H1 (cell line): ENCODE results near the gene JUN. TPM values are rescaled to one million over a fixed set of nuclear protein-coding genes. Genes with fewer than 3 reads are reported as not detected.

ENCODE experiments used
- CTCF ChIA-PET: fragments of 300-600 bp; sonication (Branson Sonifier 250); formaldehyde crosslinking; loops from one replicate; lab custom pipeline; 2021; ENCODE audit not compliant: partially characterized antibody; lab: Charles Lee
- POLR2A ChIA-PET: fragments of 300-600 bp; sonication (Branson Sonifier 250); formaldehyde crosslinking; loops from one replicate; lab custom pipeline; 2021; ENCODE audit warnings: inconsistent platforms; ENCODE audit not compliant: partially characterized antibody; lab: Charles Lee
- DNase-seq, 2 experiments: peaks; one replicate each; pipeline versions ENCODE4 v3.0.0 to v3.0.0-alpha.2; 2010 to 2022; ENCODE audit warnings: low spot score in 2 of 2, low read depth in 1 of 2, mixed read lengths in 1 of 2
- FAIRE-seq: peaks from 2 replicates; lab custom pipeline; 2011; peaks lifted over from hg19 to GRCh38; lab: Jason Lieb, UNC
- H2AFZ ChIP-seq: 2 replicates; pipeline ENCODE4 v1.8.1; 2012; ENCODE audit warnings: low read length, inconsistent platforms
- H2AK5ac ChIP-seq: 2 replicates; pipeline ENCODE4 v1.6.1; 2013; ENCODE audit warnings: low read depth, low read length
- H2BK120ac ChIP-seq: replicated peaks from 2 replicates; pipeline ENCODE3; 2013; ENCODE audit warnings: low read depth, low read length, inconsistent platforms
- H2BK12ac ChIP-seq: 2 replicates; pipeline ENCODE4 v1.6.1; 2013; ENCODE audit warnings: low read depth, low read length
- H2BK15ac ChIP-seq: 2 replicates; pipeline ENCODE4 v1.6.1; 2013; ENCODE audit warnings: low read length
- H2BK20ac ChIP-seq: 2 replicates; pipeline ENCODE4 v1.6.1; 2013; ENCODE audit warnings: low read length
- H2BK5ac ChIP-seq: 2 replicates; pipeline ENCODE4 v1.6.1; 2013; ENCODE audit warnings: low read depth, low read length
- H3K14ac ChIP-seq: 2 replicates; pipeline ENCODE4 v1.6.1; 2013; ENCODE audit warnings: inconsistent platforms; ENCODE audit not compliant: insufficient read length
- H3K18ac ChIP-seq: 2 replicates; pipeline ENCODE4 v1.6.1; 2013; ENCODE audit warnings: low read length; ENCODE audit errors: extremely low read depth
- H3K23ac ChIP-seq: 2 replicates; pipeline ENCODE4 v1.6.1; 2013; ENCODE audit warnings: inconsistent platforms; ENCODE audit not compliant: insufficient read length
- H3K23me2 ChIP-seq: 2 replicates; pipeline ENCODE4 v1.6.1; 2013; ENCODE audit warnings: low read depth, low read length
- H3K27ac ChIP-seq: 2 replicates; pipeline ENCODE4 v1.6.1; 2011; ENCODE audit warnings: low read depth, low read length, inconsistent platforms
- H3K27me3 ChIP-seq, 4 experiments: replicated peaks in 1 of 4; 1 replicate in 1 of 4; 2 replicates in 3 of 4; pipeline versions ENCODE4 v1.6.1 to v1.8.1; 2011 to 2013; ENCODE audit warnings: low read length in 3 of 4, mild to moderate bottlenecking in 3 of 4, inconsistent platforms in 2 of 4, mixed read lengths in 2 of 4, moderate library complexity in 1 of 4; ENCODE audit not compliant: control insufficient read depth in 3 of 4, insufficient read depth in 3 of 4; ENCODE audit errors: extremely low read depth in 1 of 4
- H3K36me3 ChIP-seq, 4 experiments: 2 replicates each; pipeline versions ENCODE4 v1.6.1 to v1.8.1; 2011 to 2013; ENCODE audit warnings: mild to moderate bottlenecking in 4 of 4, low read length in 3 of 4, moderate library complexity in 2 of 4, control low read depth in 1 of 4, inconsistent platforms in 1 of 4; ENCODE audit not compliant: insufficient read depth in 4 of 4, control insufficient read depth in 2 of 4
- H3K4ac ChIP-seq: replicated peaks from 2 replicates; pipeline ENCODE3; 2013; ENCODE audit warnings: low read length, low read depth, mixed read lengths, inconsistent platforms; ENCODE audit not compliant: insufficient read length
- H3K4me1 ChIP-seq, 4 experiments: replicated peaks in 1 of 4; 1 replicate in 1 of 4; 2 replicates in 3 of 4; pipeline versions ENCODE4 v1.6.1 to v1.8.1; 2011 to 2013; ENCODE audit warnings: low read length in 3 of 4, inconsistent platforms in 2 of 4, mixed read lengths in 1 of 4; ENCODE audit not compliant: insufficient read depth in 4 of 4, control insufficient read depth in 3 of 4
- H3K4me2 ChIP-seq, 2 experiments: 2 replicates each; pipeline versions ENCODE4 v1.6.1 to v1.8.1; 2011 to 2013; ENCODE audit warnings: low read depth in 2 of 2, low read length in 2 of 2, control low read depth in 1 of 2, inconsistent platforms in 1 of 2, mild to moderate bottlenecking in 1 of 2; ENCODE audit not compliant: insufficient read depth in 1 of 2
- H3K4me3 ChIP-seq, 4 experiments: fragments of 200-600, 300-600 bp in 1 of 4; sonication (generic), shearing (Covaris generic), sonication (Bioruptor Twin) in 1 of 4; 2 replicates each; pipeline versions ENCODE4 v1.5.1 to v1.8.1; 2011 to 2016; ENCODE audit warnings: low read length in 4 of 4, low read depth in 3 of 4, control low read depth in 2 of 4, inconsistent platforms in 2 of 4, mild to moderate bottlenecking in 2 of 4, mixed read lengths in 1 of 4, moderate library complexity in 1 of 4; ENCODE audit not compliant: insufficient read depth in 2 of 4; ENCODE audit errors: extremely low read depth in 1 of 4
- H3K56ac ChIP-seq: replicated peaks from 2 replicates; pipeline ENCODE3; 2013; ENCODE audit warnings: low read depth, mild to moderate bottlenecking, mixed read lengths, low read length, inconsistent platforms; ENCODE audit not compliant: insufficient read length
- H3K79me1 ChIP-seq: 2 replicates; pipeline ENCODE4 v1.6.1; 2013; ENCODE audit warnings: low read depth, low read length, control low read depth
- H3K79me2 ChIP-seq, 2 experiments: 2 replicates each; pipeline versions ENCODE4 v1.6.1 to v1.8.1; 2012 to 2013; ENCODE audit warnings: low read length in 2 of 2, mild to moderate bottlenecking in 2 of 2, inconsistent platforms in 1 of 2; ENCODE audit not compliant: insufficient read depth in 2 of 2, control insufficient read depth in 1 of 2
- H3K9ac ChIP-seq, 4 experiments: replicated peaks in 1 of 4; 1 replicate in 1 of 4; 2 replicates in 3 of 4; pipeline versions ENCODE4 v1.6.1 to v1.8.1; 2011 to 2013; ENCODE audit warnings: low read depth in 3 of 4, low read length in 3 of 4, control low read depth in 2 of 4, mild to moderate bottlenecking in 2 of 4, moderate library complexity in 2 of 4, inconsistent platforms in 1 of 4; ENCODE audit errors: extremely low read depth in 1 of 4
- H3K9me3 ChIP-seq, 2 experiments: 2 replicates each; pipeline versions ENCODE4 v1.6.1 to v1.8.1; 2012 to 2013; ENCODE audit warnings: mild to moderate bottlenecking in 2 of 2, moderate library complexity in 2 of 2, control low read depth in 1 of 2, inconsistent platforms in 1 of 2, low read depth in 1 of 2, low read length in 1 of 2, mixed read lengths in 1 of 2; ENCODE audit not compliant: insufficient read depth in 2 of 2
- H4K20me1 ChIP-seq, 2 experiments: replicated peaks in 1 of 2; 2 replicates each; pipeline versions ENCODE3 to v1.8.1; 2011 to 2013; ENCODE audit warnings: inconsistent platforms in 2 of 2, low read length in 2 of 2, mild to moderate bottlenecking in 1 of 2; ENCODE audit not compliant: insufficient read depth in 2 of 2, control insufficient read depth in 1 of 2
- H4K5ac ChIP-seq: 2 replicates; pipeline ENCODE4 v1.6.1; 2013; ENCODE audit warnings: low read length, low read depth, mixed read lengths, inconsistent platforms; ENCODE audit not compliant: insufficient read length
- H4K8ac ChIP-seq: 2 replicates; pipeline ENCODE4 v1.8.0; 2013; ENCODE audit warnings: mild to moderate bottlenecking, moderate library complexity, low read length, inconsistent platforms; ENCODE audit not compliant: insufficient read depth; ENCODE audit errors: extremely low read depth
- H4K91ac ChIP-seq: replicated peaks from 2 replicates; pipeline ENCODE3; 2013; ENCODE audit warnings: low read length, mixed read lengths, inconsistent platforms; ENCODE audit not compliant: insufficient read length
- HDAC2 ChIP-seq, 2 experiments: fragments of 300-600 bp in 1 of 2; sonication (generic) in 1 of 2; IDR thresholded peaks; 2 replicates each; pipeline ENCODE4 v1.6.1; 2011 to 2012; ENCODE audit warnings: low read depth in 2 of 2, low read length in 2 of 2, mild to moderate bottlenecking in 2 of 2, moderate library complexity in 2 of 2, borderline replicate concordance in 1 of 2, inconsistent platforms in 1 of 2
- WGBS, 2 experiments: shearing (Covaris generic) in 1 of 2; methylation state at CpG; one replicate each; pipeline versions ENCODE4 v1.1.6 to v1.1.7; 2013 to 2015; ENCODE audit warnings: low lambda C conversion rate in 2 of 2, mixed read lengths in 2 of 2, inconsistent platforms in 1 of 2, low coverage in 1 of 2, missing lambda C conversion rate in 1 of 2; ENCODE audit not compliant: insufficient replicate concordance in 2 of 2, insufficient coverage in 1 of 2, insufficient read length in 1 of 2; ENCODE audit errors: extremely low coverage in 1 of 2, missing lambda C conversion rate in 1 of 2; 5-methylcytosine and 5-hydroxymethylcytosine counted together
- polyA plus RNA-seq, 7 experiments: library from polyadenylated mRNA; depleted of rRNA in 3 of 7; stranded (reverse) in 5 of 7; unstranded in 2 of 7; fragments of >200 nt in 5 of 7; fragments of 200-250 nt in 2 of 7; gene quantifications; 1 replicate in 5 of 7; 2 replicates in 1 of 7; 4 replicates in 1 of 7; pipeline versions ENCODE4 v1.2.1 to v1.2.3, GENCODE V29; 2011 to 2013; ENCODE audit warnings: missing spikeins in 2 of 7, mixed read lengths in 2 of 7
- total RNA-seq: library from RNA; stranded (reverse); fragmentation: NEBNext Ultra II Directional; extraction: Animal tissue kit (Norgen Biotek cat#: 25700); gene quantifications from 2 replicates; pipeline ENCODE4 v1.2.1, GENCODE V29; 2021
- TF ChIP-seq, protein P1 (sequence below): IDR thresholded peaks from 2 replicates; pipeline ENCODE4 v1.6.1; 2012; ENCODE audit warnings: low read length, inconsistent platforms

JUN gene
- total and polyA plus RNA-seq, 2 of the 8 experiments (the other 6 are each of a cell fraction or from before 2014, with no cell fraction given), result 4.4 to 10.9 TPM

DNA sequence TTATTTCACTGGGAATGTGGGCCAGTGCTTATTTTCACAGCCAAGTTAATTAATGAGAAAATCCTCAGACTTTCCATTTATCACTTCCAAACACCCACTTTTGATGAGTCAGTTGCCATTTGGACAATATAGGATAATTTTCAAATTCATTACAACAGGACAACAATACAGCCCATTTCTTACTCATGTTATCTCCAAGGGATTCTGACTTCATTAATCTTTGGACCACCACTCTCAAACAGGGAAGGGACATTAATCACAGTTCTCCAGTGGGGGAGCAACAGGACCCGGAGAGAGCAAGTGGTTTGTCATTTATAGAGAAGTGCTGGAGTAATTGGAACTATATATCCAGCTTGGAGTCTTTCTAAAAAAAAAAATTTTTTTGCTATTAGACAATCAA lies 38.7 kb downstream of the JUN start:
- Histone ChIP-seq H3K27me3 (no peaks in the 10 kb centered on the region), H3K56ac (no peak overlapping the region), H4K8ac (no peak overlapping the region), H3K23me2 (no peaks in the 10 kb centered on the region), H2BK12ac (no peak overlapping the region), H3K9ac (no peak overlapping the region), H4K5ac (no peak overlapping the region), H3K4ac (no peak overlapping the region), H4K20me1 (no peaks in the 10 kb centered on the region), H2AFZ (no peak overlapping the region), H4K91ac (no peak overlapping the region), H2BK120ac (no peak overlapping the region), H3K36me3 (no peaks in the 10 kb centered on the region), H3K14ac (no peak overlapping the region), H2BK20ac (no peak overlapping the region), H3K4me2 (no peak overlapping the region), H3K9me3 (no peaks in the 10 kb centered on the region), H3K4me3 (no peak overlapping the region), H3K79me1 (no peaks in the 10 kb centered on the region), H3K23ac (no peak overlapping the region), H2BK15ac (no peak overlapping the region), H3K27ac (no peak overlapping the region), H2BK5ac (no peak overlapping the region), H2AK5ac (no peak overlapping the region), H3K4me1 (no peaks in the 10 kb centered on the region), H3K18ac (no peak overlapping the region), H3K79me2 (no peaks in the 10 kb centered on the region)
- FAIRE-seq (no peak), DNase-seq (no peak)
- ChIA-PET POLR2A (no interaction called here), CTCF (interaction anchor here (1.0 to 1.3 kb wide), 2 partner anchors 9 to 1014 kb away, joined by 3 to 6 read pairs; no protein-coding TSS in a partner anchor)
- 95% methylated on average over 1 of the region's 1 CpG; no CpG with 5 or more reads in 1 of the 2 experiments for WGBS, 2 experiments
- no peak for TF ChIP-seq HDAC2 (IDR thresholded peaks at IDR 0.05; ENCODE audit: borderline replicate concordance in 1 of 2, low read depth in 2 of 2, low read length in 2 of 2)
- TF ChIP-seq, protein P1, sequence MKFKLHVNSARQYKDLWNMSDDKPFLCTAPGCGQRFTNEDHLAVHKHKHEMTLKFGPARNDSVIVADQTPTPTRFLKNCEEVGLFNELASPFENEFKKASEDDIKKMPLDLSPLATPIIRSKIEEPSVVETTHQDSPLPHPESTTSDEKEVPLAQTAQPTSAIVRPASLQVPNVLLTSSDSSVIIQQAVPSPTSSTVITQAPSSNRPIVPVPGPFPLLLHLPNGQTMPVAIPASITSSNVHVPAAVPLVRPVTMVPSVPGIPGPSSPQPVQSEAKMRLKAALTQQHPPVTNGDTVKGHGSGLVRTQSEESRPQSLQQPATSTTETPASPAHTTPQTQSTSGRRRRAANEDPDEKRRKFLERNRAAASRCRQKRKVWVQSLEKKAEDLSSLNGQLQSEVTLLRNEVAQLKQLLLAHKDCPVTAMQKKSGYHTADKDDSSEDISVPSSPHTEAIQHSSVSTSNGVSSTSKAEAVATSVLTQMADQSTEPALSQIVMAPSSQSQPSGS, result no peak
